WTC11 (cell line): Measurements from ENCODE around the gene KRTAP10-2.

Source experiments
- CTCF ChIP-seq: fragments of 200-600 bp; IDR thresholded peaks from 2 replicates; pipeline ENCODE4 v1.8.0; 2022; ENCODE audit warnings: antibody characterized with exemption
- JAZF1 ChIP-seq: fragments of 250-450 bp; sonication (Bioruptor Pico); IDR thresholded peaks from 2 replicates; pipeline ENCODE4 v1.9.0; 2021; ENCODE audit warnings: moderate library complexity, mild to moderate bottlenecking, inconsistent platforms
- MAX ChIP-seq: sonication (generic); formaldehyde crosslinking; IDR thresholded peaks from 2 replicates; pipeline ENCODE4 v1.8.0; 2022; ENCODE audit warnings: mild to moderate bottlenecking, missing genetic modification reagents
- SP1 ChIP-seq: sonication (generic); formaldehyde crosslinking; conservative IDR thresholded peaks from 2 replicates; pipeline ENCODE4 v1.8.1; 2022; ENCODE audit warnings: missing genetic modification reagents
- STAT6 ChIP-seq: sonication (generic); formaldehyde crosslinking; conservative IDR thresholded peaks from 2 replicates; pipeline ENCODE4 v1.8.1; 2023; ENCODE audit warnings: mild to moderate bottlenecking, low read depth, missing genetic modification reagents, moderate library complexity

- no peak for TF ChIP-seq CTCF
- no peak for TF ChIP-seq STAT6 (CRISPR knock-in tag)
- TF ChIP-seq JAZF1, result no peak
- no peak for TF ChIP-seq MAX
- TF ChIP-seq SP1 (CRISPR knock-in tag), result no peak
Observed at GRCh38 chr21:44583089-44583799, 31.9 kb upstream of the KRTAP10-2 start.
